ENCODE measurements around the gene GATD1.
A peak's percentile ranks its signal among the peaks of the same experiment; 100 is the strongest.

The GATD1 gene

GRCh38 chr11:727281-727701 lies 50.0 kb downstream of the GATD1 start:
- no peak for DNase-seq (ENCODE audit: low spot score)

GRCh38 chr11:726278-727220 lies 50.7 kb downstream of the GATD1 start:
- no peak for DNase-seq (ENCODE audit: low spot score)

GRCh38 chr11:725624-726202 lies 51.6 kb downstream of the GATD1 start:
- DNase-seq (ENCODE audit: low spot score) = no peak

- no peak for DNase-seq (ENCODE audit: low spot score)
These were observed 52.4 kb downstream of the GATD1 start for GRCh38 chr11:724778-725386.

GRCh38 chr11:724049-724777 lies 53.1 kb downstream of the GATD1 start:
- no peak for DNase-seq (ENCODE audit: low spot score)

- peak; percentile 72 for DNase-seq (ENCODE audit: low spot score)
These were observed 54.0 kb downstream of the GATD1 start for GRCh38 chr11:723120-723883.

- DNase-seq (ENCODE audit: low spot score) = no peak
These were observed 54.9 kb downstream of the GATD1 start for GRCh38 chr11:722346-722811.

GRCh38 chr11:721741-722345 lies 55.4 kb downstream of the GATD1 start:
- DNase-seq (ENCODE audit: low spot score) = no peak

GRCh38 chr11:721247-721740 lies 56.0 kb downstream of the GATD1 start:
- DNase-seq (ENCODE audit: low spot score) = no peak

- no peak for DNase-seq (ENCODE audit: low spot score)
These were observed 56.5 kb downstream of the GATD1 start for GRCh38 chr11:720642-721246.

- no peak for DNase-seq (ENCODE audit: low spot score)
These were observed 57.2 kb downstream of the GATD1 start for GRCh38 chr11:720017-720641.

GRCh38 chr11:719214-720016 lies 57.9 kb downstream of the GATD1 start:
- DNase-seq (ENCODE audit: low spot score) = no peak

All from Ammon's horn (tissue), 1 donor.